Liver (tissue), 9 donors: Measurements from ENCODE around the gene OXNAD1. TPM values are rescaled to one million over a fixed set of nuclear protein-coding genes. Genes with fewer than 3 reads are reported as not detected.
"Not testable (repeated sequence)": the region's sequence is repeated elsewhere in the genome, so short reads cannot be mapped to it uniquely, and the experiment has no call there.

Experiments used
- DNase-seq: peaks from one replicate; pipeline ENCODE4 v3.0.0-alpha.2; 2017; ENCODE audit warnings: low spot score
- H3K27ac ChIP-seq, 2 donors: one replicate each; pipeline ENCODE4 v1.7.0; 2013; ENCODE audit warnings: inconsistent platforms in 2 of 2, low read length in 2 of 2, control low read depth in 1 of 2, low read depth in 1 of 2, mild to moderate bottlenecking in 1 of 2
- H3K27me3 ChIP-seq, 4 donors: one replicate each; pipeline versions ENCODE4 v1.6.1 to v1.7.0; 2013; ENCODE audit warnings: low read length in 3 of 4, inconsistent platforms in 1 of 4, mild to moderate bottlenecking in 1 of 4, moderate library complexity in 1 of 4; ENCODE audit not compliant: control insufficient read depth in 4 of 4, insufficient read depth in 4 of 4
- H3K36me3 ChIP-seq, 4 donors: one replicate each; pipeline versions ENCODE4 v1.6.1 to v1.7.0; 2013; ENCODE audit warnings: low read length in 3 of 4, mild to moderate bottlenecking in 3 of 4, low read depth in 1 of 4, moderate library complexity in 1 of 4; ENCODE audit not compliant: control insufficient read depth in 4 of 4, insufficient read depth in 3 of 4
- H3K4me1 ChIP-seq, 4 donors: one replicate each; pipeline versions ENCODE4 v1.6.1 to v1.7.0; 2013; ENCODE audit warnings: low read length in 3 of 4, mild to moderate bottlenecking in 3 of 4, moderate library complexity in 1 of 4; ENCODE audit not compliant: control insufficient read depth in 4 of 4, insufficient read depth in 4 of 4
- H3K4me3 ChIP-seq, 3 donors: one replicate each; pipeline versions ENCODE4 v1.6.1 to v1.7.0; 2013; ENCODE audit warnings: low read length in 3 of 3, control low read depth in 1 of 3, low read depth in 1 of 3, mild to moderate bottlenecking in 1 of 3
- H3K9ac ChIP-seq, 2 donors: one replicate each; pipeline ENCODE4 v1.7.0; 2013; ENCODE audit warnings: low read length in 2 of 2, mild to moderate bottlenecking in 2 of 2, moderate library complexity in 2 of 2, control low read depth in 1 of 2, low read depth in 1 of 2
- H3K9me3 ChIP-seq, 4 donors: one replicate each; pipeline versions ENCODE4 v1.6.1 to v1.7.0; 2013; ENCODE audit warnings: low read length in 3 of 4; ENCODE audit not compliant: control insufficient read depth in 4 of 4
- ATF3 ChIP-seq: IDR thresholded peaks from 2 replicates; pipeline ENCODE4 v1.6.1; 2016; ENCODE audit warnings: antibody characterized with exemption
- CTCF ChIP-seq: fragments of 150-350 bp; IDR thresholded peaks from 2 replicates; pipeline ENCODE4 v1.5.1; 2017; ENCODE audit warnings: improper control_type of control experiment, low read depth, low read length; ENCODE audit not compliant: missing input control
- EGR1 ChIP-seq, 2 donors: IDR thresholded peaks; 2 replicates each; pipeline ENCODE4 v1.6.1; 2016 to 2018; ENCODE audit warnings: antibody characterized with exemption in 2 of 2, low read depth in 2 of 2
- FOXA1 ChIP-seq: IDR thresholded peaks from 2 replicates; pipeline ENCODE4 v1.6.1; 2016; ENCODE audit warnings: antibody characterized with exemption
- GABPA ChIP-seq, 2 donors: IDR thresholded peaks in 1 of 2; conservative IDR thresholded peaks in 1 of 2; 2 replicates each; pipeline ENCODE4 v1.6.1; 2016; ENCODE audit warnings: antibody characterized with exemption in 2 of 2, mild to moderate bottlenecking in 1 of 2, moderate library complexity in 1 of 2
- HNF4A ChIP-seq, 2 donors: conservative IDR thresholded peaks; 2 replicates each; pipeline ENCODE4 v1.6.1; 2016; ENCODE audit warnings: antibody characterized with exemption in 2 of 2, mild to moderate bottlenecking in 2 of 2
- HNF4G ChIP-seq: IDR thresholded peaks from 2 replicates; pipeline ENCODE4 v1.6.1; 2016; ENCODE audit warnings: antibody characterized with exemption
- JUND ChIP-seq, 2 donors: IDR thresholded peaks; 2 replicates each; pipeline ENCODE4 v1.6.1; 2016; ENCODE audit warnings: antibody characterized with exemption in 2 of 2
- NR2F2 ChIP-seq: IDR thresholded peaks from 2 replicates; pipeline ENCODE4 v1.6.1; 2016; ENCODE audit warnings: antibody characterized with exemption
- RAD21 ChIP-seq, 2 donors: IDR thresholded peaks; 2 replicates each; pipeline ENCODE4 v1.6.1; 2016; ENCODE audit warnings: antibody characterized with exemption in 2 of 2, mild to moderate bottlenecking in 2 of 2
- REST ChIP-seq: IDR thresholded peaks from 2 replicates; pipeline ENCODE4 v1.6.1; 2016; ENCODE audit warnings: antibody characterized with exemption, mild to moderate bottlenecking
- RXRA ChIP-seq, 2 donors: IDR thresholded peaks; 2 replicates each; pipeline ENCODE4 v1.6.1; 2017 to 2018; ENCODE audit warnings: antibody characterized with exemption in 2 of 2, mild to moderate bottlenecking in 1 of 2
- SP1 ChIP-seq: IDR thresholded peaks from 2 replicates; pipeline ENCODE4 v1.6.1; 2018; ENCODE audit warnings: antibody characterized with exemption, mild to moderate bottlenecking
- TAF1 ChIP-seq: conservative IDR thresholded peaks from 2 replicates; pipeline ENCODE4 v1.6.1; 2016; ENCODE audit warnings: antibody characterized with exemption, mild to moderate bottlenecking
- YY1 ChIP-seq: IDR thresholded peaks from 2 replicates; pipeline ENCODE4 v1.6.1; 2016; ENCODE audit warnings: antibody characterized with exemption, mild to moderate bottlenecking
- ZBTB33 ChIP-seq: IDR thresholded peaks from 2 replicates; pipeline ENCODE4 v1.6.1; 2016; ENCODE audit warnings: antibody characterized with exemption
- WGBS: extraction: QIAGEN DNeasy Blood & Tissue Kit; methylation state at CpG from one replicate; pipeline ENCODE4 v1.1.7; 2013; 5-methylcytosine and 5-hydroxymethylcytosine counted together
- polyA plus RNA-seq, 2 donors: library from polyadenylated mRNA; stranded (reverse) in 1 of 2; unstranded in 1 of 2; fragments of 200-250 nt in 1 of 2; fragments of >200 nt in 1 of 2; fragmentation: Nextera tagmentation in 1 of 2; extraction: Ambion mirVana in 1 of 2; gene quantifications; one replicate each; pipeline versions ENCODE4 v1.2.1 to v1.2.3, GENCODE V29; 2013 to 2015
- total RNA-seq, 2 donors: library from RNA; depleted of rRNA; stranded (reverse); fragments of >200 nt; gene quantifications; one replicate each; pipeline ENCODE4 v1.2.3, GENCODE V29; 2014
- donor health status: healthy.
- donor health status: healthy.
- donor health status: healthy.
- donor health status: healthy.
- donor health status: healthy.

Gene OXNAD1
- total and polyA plus RNA-seq, 4 donors: 9.3 to 24.6 (median 14.1) TPM

- H3K9ac ChIP-seq, H3K9me3 ChIP-seq, H3K27me3 ChIP-seq, DNase-seq, H3K27ac ChIP-seq, H3K4me3 ChIP-seq: not testable (repeated sequence)
- H3K4me1 ChIP-seq: peaks cover 3 to 20% (median 5%) of the 10 kb centered on the region in 4 donors
- 98% methylated on average over 7 of the region's 7 CpGs for WGBS
- peaks cover 0 to 18% (median 5%) of the 10 kb centered on the region in 4 donors for H3K36me3 ChIP-seq
These were observed 45.5 kb downstream of the OXNAD1 start for GRCh38 chr3:16310486-16310885.

GRCh38 chr3:16311960-16312451 is 47.0 kb downstream of the OXNAD1 start:
- Histone ChIP-seq H3K27ac (peak overlapping the region in 1 of 2 donors; percentile 19), H3K36me3 (peaks cover 0 to 28% (median 9%) of the 10 kb centered on the region in 4 donors), H3K9ac (no peak overlapping the region), H3K4me3 (no peak overlapping the region), H3K9me3 (no peaks in the 10 kb centered on the region), H3K27me3 (no peaks in the 10 kb centered on the region), H3K4me1 (peaks cover 0 to 14% (median 2%) of the 10 kb centered on the region in 4 donors)
- TF ChIP-seq SP1 (no peak), ATF3 (no peak), RXRA (IDR thresholded peaks at IDR 0.05) (peak in 1 of 2 donors; percentile 15), EGR1 (IDR thresholded peaks at IDR 0.05; ENCODE audit: low read depth in 2 of 2) (no peak), GABPA (IDR thresholded peaks at IDR 0.05 in 1 of 2, conservative IDR thresholded peaks at IDR 0.05 in 1 of 2) (no peak), TAF1 (no peak), NR2F2 (no peak), ZBTB33 (no peak), RAD21 (IDR thresholded peaks at IDR 0.05) (peak in 1 of 2 donors; percentile 41), FOXA1 (no peak), CTCF (no peak), HNF4G (no peak), HNF4A (conservative IDR thresholded peaks at IDR 0.05) (peak in 1 of 2 donors; percentile 10), YY1 (no peak), JUND (IDR thresholded peaks at IDR 0.05) (no peak), REST (no peak)
- DNase-seq: no peak
- 46% methylated on average over 6 of the region's 6 CpGs for WGBS
